Ishikawa (cell line): ENCODE data around the gene CMTR2.

ENCODE experiments used
- CEBPB ChIP-seq: IDR thresholded peaks from 2 replicates; pipeline ENCODE4 v1.6.1; 2012
- CREB1 ChIP-seq: IDR thresholded peaks from 2 replicates; pipeline ENCODE4 v1.6.1; 2012; ENCODE audit warnings: low read depth
- EP300 ChIP-seq: IDR thresholded peaks from 2 replicates; pipeline ENCODE4 v1.6.1; 2012; ENCODE audit warnings: borderline replicate concordance
- NFIC ChIP-seq: IDR thresholded peaks from 2 replicates; pipeline ENCODE4 v1.6.1; 2012
- RAD21 ChIP-seq: IDR thresholded peaks from 2 replicates; pipeline ENCODE4 v1.6.1; 2012; ENCODE audit warnings: low read depth
- TF ChIP-seq, protein P1 (sequence below): IDR thresholded peaks from 2 replicates; pipeline ENCODE4 v1.6.1; 2012; ENCODE audit warnings: low read depth, mild to moderate bottlenecking

DNA sequence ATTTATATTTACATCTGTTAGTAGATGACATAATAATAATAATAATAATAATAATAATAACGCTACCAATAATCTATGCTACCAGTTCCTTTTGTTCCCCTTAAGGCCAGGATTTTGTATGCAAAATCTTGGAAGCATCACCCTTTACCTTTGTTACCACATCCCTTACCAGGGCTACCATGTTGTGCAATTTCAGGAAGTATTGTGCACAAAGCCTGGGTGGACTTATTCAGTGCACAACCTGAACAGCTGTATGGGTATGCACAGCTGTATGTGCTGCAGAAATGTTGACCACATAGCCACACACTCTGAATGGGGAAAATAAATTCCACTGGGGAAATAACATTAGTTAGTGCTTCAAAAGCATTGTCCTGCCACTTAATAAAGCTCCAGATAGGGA lies 49.4 kb upstream of the CMTR2 start:
- no peak for TF ChIP-seq CREB1
- TF ChIP-seq EP300, result no peak
- no peak for TF ChIP-seq RAD21
- TF ChIP-seq NFIC, result no peak
- TF ChIP-seq, protein P1, sequence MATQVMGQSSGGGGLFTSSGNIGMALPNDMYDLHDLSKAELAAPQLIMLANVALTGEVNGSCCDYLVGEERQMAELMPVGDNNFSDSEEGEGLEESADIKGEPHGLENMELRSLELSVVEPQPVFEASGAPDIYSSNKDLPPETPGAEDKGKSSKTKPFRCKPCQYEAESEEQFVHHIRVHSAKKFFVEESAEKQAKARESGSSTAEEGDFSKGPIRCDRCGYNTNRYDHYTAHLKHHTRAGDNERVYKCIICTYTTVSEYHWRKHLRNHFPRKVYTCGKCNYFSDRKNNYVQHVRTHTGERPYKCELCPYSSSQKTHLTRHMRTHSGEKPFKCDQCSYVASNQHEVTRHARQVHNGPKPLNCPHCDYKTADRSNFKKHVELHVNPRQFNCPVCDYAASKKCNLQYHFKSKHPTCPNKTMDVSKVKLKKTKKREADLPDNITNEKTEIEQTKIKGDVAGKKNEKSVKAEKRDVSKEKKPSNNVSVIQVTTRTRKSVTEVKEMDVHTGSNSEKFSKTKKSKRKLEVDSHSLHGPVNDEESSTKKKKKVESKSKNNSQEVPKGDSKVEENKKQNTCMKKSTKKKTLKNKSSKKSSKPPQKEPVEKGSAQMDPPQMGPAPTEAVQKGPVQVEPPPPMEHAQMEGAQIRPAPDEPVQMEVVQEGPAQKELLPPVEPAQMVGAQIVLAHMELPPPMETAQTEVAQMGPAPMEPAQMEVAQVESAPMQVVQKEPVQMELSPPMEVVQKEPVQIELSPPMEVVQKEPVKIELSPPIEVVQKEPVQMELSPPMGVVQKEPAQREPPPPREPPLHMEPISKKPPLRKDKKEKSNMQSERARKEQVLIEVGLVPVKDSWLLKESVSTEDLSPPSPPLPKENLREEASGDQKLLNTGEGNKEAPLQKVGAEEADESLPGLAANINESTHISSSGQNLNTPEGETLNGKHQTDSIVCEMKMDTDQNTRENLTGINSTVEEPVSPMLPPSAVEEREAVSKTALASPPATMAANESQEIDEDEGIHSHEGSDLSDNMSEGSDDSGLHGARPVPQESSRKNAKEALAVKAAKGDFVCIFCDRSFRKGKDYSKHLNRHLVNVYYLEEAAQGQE, result no peak
- no peak for TF ChIP-seq CEBPB
